HepG2 (cell line): ENCODE results near the gene NPB. TPM values are rescaled to one million over a fixed set of nuclear protein-coding genes. Genes with fewer than 3 reads are reported as not detected.

Source experiments
- ATF7 ChIP-seq, 2 experiments: fragments of 450-650 bp in 1 of 2; sonication (generic) in 1 of 2; formaldehyde crosslinking in 1 of 2; IDR thresholded peaks; 2 replicates each; pipeline versions ENCODE4 v1.4.0 to v1.6.1; 2016 to 2020; ENCODE audit warnings: antibody characterized with exemption in 1 of 2, mild to moderate bottlenecking in 1 of 2, missing genetic modification reagents in 1 of 2
- CTCF ChIP-seq: sonication (generic); formaldehyde crosslinking; IDR thresholded peaks from 2 replicates; pipeline ENCODE4 v1.5.0; 2020; ENCODE audit warnings: mild to moderate bottlenecking, missing genetic modification reagents, moderate library complexity
- DNMT1 ChIP-seq: sonication (generic); formaldehyde crosslinking; IDR thresholded peaks from 2 replicates; pipeline ENCODE4 v1.5.1; 2020; ENCODE audit warnings: mild to moderate bottlenecking, missing genetic modification reagents
- ETV6 ChIP-seq: sonication (generic); formaldehyde crosslinking; conservative IDR thresholded peaks from 2 replicates; pipeline ENCODE4 v1.4.0; 2020; ENCODE audit warnings: missing genetic modification reagents
- GZF1 ChIP-seq: sonication (generic); formaldehyde crosslinking; IDR thresholded peaks from 2 replicates; pipeline ENCODE4 v1.5.1; 2020; ENCODE audit warnings: mild to moderate bottlenecking, missing genetic modification reagents
- HNF4G ChIP-seq, 2 experiments: sonication (generic) in 1 of 2; formaldehyde crosslinking in 1 of 2; IDR thresholded peaks; 2 replicates each; pipeline versions ENCODE4 v1.4.0 to v1.6.1; 2011 to 2020; ENCODE audit warnings: borderline replicate concordance in 2 of 2, low read depth in 2 of 2, mild to moderate bottlenecking in 2 of 2, low read length in 1 of 2, missing genetic modification reagents in 1 of 2, moderate library complexity in 1 of 2
- NR3C1 ChIP-seq: sonication (generic); formaldehyde crosslinking; IDR thresholded peaks from 2 replicates; pipeline ENCODE4 v1.4.0; 2020; ENCODE audit warnings: missing genetic modification reagents
- PATZ1 ChIP-seq: sonication (generic); formaldehyde crosslinking; IDR thresholded peaks from 2 replicates; pipeline ENCODE4 v1.4.0; 2020; ENCODE audit warnings: missing genetic modification reagents
- PRDM10 ChIP-seq: sonication (generic); formaldehyde crosslinking; IDR thresholded peaks from 2 replicates; pipeline ENCODE4 v1.4.0; 2020; ENCODE audit warnings: low read depth, missing genetic modification reagents
- SP140L ChIP-seq: sonication (generic); formaldehyde crosslinking; IDR thresholded peaks from 2 replicates; pipeline ENCODE4 v1.4.0; 2020; ENCODE audit warnings: missing genetic modification reagents, borderline replicate concordance
- ZBTB4 ChIP-seq: sonication (generic); formaldehyde crosslinking; IDR thresholded peaks from 2 replicates; pipeline ENCODE4 v1.4.0; 2020; ENCODE audit warnings: missing genetic modification reagents, mild to moderate bottlenecking, borderline replicate concordance
- ZNF256 ChIP-seq: sonication (generic); formaldehyde crosslinking; conservative IDR thresholded peaks from 2 replicates; pipeline ENCODE4 v1.4.0; 2020; ENCODE audit warnings: missing genetic modification reagents
- ZNF33A ChIP-seq: sonication (generic); formaldehyde crosslinking; IDR thresholded peaks from 2 replicates; pipeline ENCODE4 v1.5.1; 2020; ENCODE audit warnings: missing genetic modification reagents, mild to moderate bottlenecking, moderate library complexity, borderline replicate concordance
- ZNF570 ChIP-seq: sonication (generic); formaldehyde crosslinking; IDR thresholded peaks from 2 replicates; pipeline ENCODE4 v1.4.0; 2020; ENCODE audit warnings: mild to moderate bottlenecking, missing genetic modification reagents, borderline replicate concordance
- ZNF790 ChIP-seq: sonication (generic); formaldehyde crosslinking; IDR thresholded peaks from 2 replicates; pipeline ENCODE4 v1.8.0; 2022; ENCODE audit warnings: missing genetic modification reagents, mild to moderate bottlenecking, borderline replicate concordance
- ZSCAN25 ChIP-seq: sonication (generic); formaldehyde crosslinking; IDR thresholded peaks from 2 replicates; pipeline ENCODE4 v1.8.0; 2022; ENCODE audit warnings: mild to moderate bottlenecking, missing genetic modification reagents
- polyA plus RNA-seq, 8 experiments: library from polyadenylated mRNA; depleted of rRNA in 3 of 8; stranded (reverse) in 7 of 8; unstranded in 1 of 8; fragments of >200 nt; fragmentation: Illumina TruSeq in 4 of 8; extraction: Trizol in 4 of 8; gene quantifications; 2 replicates each; pipeline versions ENCODE4 v1.2.1 to v1.2.3, GENCODE V29; 2011 to 2016; ENCODE audit warnings: low read depth in 4 of 8, missing spikeins in 1 of 8, mixed read lengths in 1 of 8; ENCODE audit not compliant: insufficient read depth in 1 of 8
- total RNA-seq, 5 experiments: library from RNA; depleted of rRNA; stranded (reverse); fragments of >200 nt; fragmentation: Illumina TruSeq; extraction: Trizol; gene quantifications; 2 replicates each; pipeline ENCODE4 v1.2.3, GENCODE V29; 2016; ENCODE audit warnings: low read depth in 1 of 5

Gene NPB
- total and polyA plus RNA-seq, 2 of the 13 experiments (the other 11 are each of a cell fraction or from before 2014, with no cell fraction given) = 0.11 to 0.93 TPM

GRCh38 chr17:81909966-81910839 is 8.2 kb downstream of the NPB start (continued):
- no peak; the same call in 1 of the 2 replicates for TF ChIP-seq PRDM10 (CRISPR knock-in tag)
- TF ChIP-seq NR3C1 (CRISPR knock-in tag) = no peak
- TF ChIP-seq ZNF570 (CRISPR knock-in tag) = no peak
- TF ChIP-seq HNF4G (IDR thresholded peaks at IDR 0.05; ENCODE audit: borderline replicate concordance, low read depth, low read length) = peak; percentile 99
- peak; percentile 99 for TF ChIP-seq HNF4G (CRISPR knock-in tag; IDR thresholded peaks at IDR 0.05; ENCODE audit: borderline replicate concordance, low read depth)
- no peak for TF ChIP-seq DNMT1
- TF ChIP-seq CTCF (CRISPR knock-in tag) = no peak; the same call in none of the 2 replicates
- TF ChIP-seq ZNF256 (CRISPR knock-in tag) = 0 out of 2 replicates have a peak, but pooled peaks have one; percentile 67
- no peak for TF ChIP-seq SP140L (CRISPR knock-in tag)
- no peak for TF ChIP-seq ZNF790 (CRISPR knock-in tag)
- no peak for TF ChIP-seq ATF7 (IDR thresholded peaks at IDR 0.05)
- peak; percentile 81 for TF ChIP-seq ATF7 (CRISPR knock-in tag; IDR thresholded peaks at IDR 0.05)
- no peak for TF ChIP-seq ZBTB4
- TF ChIP-seq ZNF33A (CRISPR knock-in tag) = no peak
- TF ChIP-seq ETV6 (CRISPR knock-in tag) = no peak
- TF ChIP-seq PATZ1 = peak; percentile 94
- TF ChIP-seq ZSCAN25 (CRISPR knock-in tag) = peak; percentile 91
- TF ChIP-seq GZF1 = no peak; the same call in 1 of the 2 replicates
